GM12878 (cell line): ENCODE results near the gene SPDYE3. TPM values are rescaled to one million over a fixed set of nuclear protein-coding genes. Genes with fewer than 3 reads are reported as not detected.

Source experiments
- CEBPB ChIP-seq, 2 experiments: fragments of 150-350 bp in 1 of 2; IDR thresholded peaks; 2 replicates each; pipeline ENCODE4 v1.6.1; 2012 to 2014; ENCODE audit warnings: low read depth in 2 of 2, low read length in 2 of 2, borderline replicate concordance in 1 of 2, inconsistent platforms in 1 of 2
- CREB1 ChIP-seq: IDR thresholded peaks from 2 replicates; pipeline ENCODE4 v1.6.1; 2012; ENCODE audit warnings: low read depth, mild to moderate bottlenecking, inconsistent platforms
- DPF2 ChIP-seq: fragments of 450-650 bp; IDR thresholded peaks from 2 replicates; pipeline ENCODE4 v1.6.1; 2017; ENCODE audit warnings: mild to moderate bottlenecking
- E4F1 ChIP-seq: fragments of 450-650 bp; IDR thresholded peaks from 2 replicates; pipeline ENCODE4 v1.6.1; 2018; ENCODE audit warnings: borderline replicate concordance, mild to moderate bottlenecking; ENCODE audit not compliant: partially characterized antibody
- GATAD2B ChIP-seq: fragments of 450-650 bp; conservative IDR thresholded peaks from 2 replicates; pipeline ENCODE4 v1.6.1; 2017; ENCODE audit warnings: low read depth, mild to moderate bottlenecking, moderate library complexity
- HDGF ChIP-seq: fragments of 450-650 bp; IDR thresholded peaks from 2 replicates; pipeline ENCODE4 v1.6.1; 2016; ENCODE audit warnings: antibody characterized with exemption
- IRF4 ChIP-seq: IDR thresholded peaks from 2 replicates; pipeline ENCODE4 v1.6.1; 2011; ENCODE audit warnings: low read depth, low read length
- KLF5 ChIP-seq: fragments of 450-650 bp; IDR thresholded peaks from 2 replicates; pipeline ENCODE4 v1.6.1; 2014; ENCODE audit warnings: mild to moderate bottlenecking; ENCODE audit not compliant: partially characterized antibody
- MEF2A ChIP-seq: IDR thresholded peaks from 2 replicates; pipeline ENCODE4 v1.6.1; 2011; ENCODE audit warnings: low read depth, mild to moderate bottlenecking, low read length, moderate library complexity; ENCODE audit not compliant: insufficient read depth
- POLR2AphosphoS2 ChIP-seq: IDR thresholded peaks from 2 replicates; pipeline ENCODE4 v1.6.1; 2011; ENCODE audit warnings: low read depth, mild to moderate bottlenecking, low read length, improper control_type of control experiment, moderate library complexity
- RUNX3 ChIP-seq: IDR thresholded peaks from 2 replicates; pipeline ENCODE4 v1.6.1; 2012; ENCODE audit warnings: low read length, inconsistent platforms
- SUPT20H ChIP-seq: IDR thresholded peaks from 2 replicates; pipeline ENCODE4 v1.6.1; 2011; ENCODE audit warnings: low read depth, mild to moderate bottlenecking, low read length, moderate library complexity, borderline replicate concordance; ENCODE audit not compliant: control insufficient read depth
- TARDBP ChIP-seq: IDR thresholded peaks from 2 replicates; pipeline ENCODE4 v1.6.1; 2016; ENCODE audit warnings: borderline replicate concordance
- polyA plus RNA-seq, 11 experiments: library from polyadenylated mRNA; depleted of rRNA in 4 of 11; unstranded in 6 of 11; stranded (reverse) in 5 of 11; fragments of >200 nt; fragmentation: Nextera tagmentation in 4 of 11; fragmentation: Illumina TruSeq in 1 of 11; extraction: Ambion mirVana in 4 of 11; extraction: Trizol in 1 of 11; gene quantifications; 1 replicate in 1 of 11; 2 replicates in 10 of 11; pipeline versions ENCODE4 v1.2.1 to v1.2.3, GENCODE V29; 2011 to 2016; ENCODE audit warnings: inconsistent platforms in 2 of 11, missing spikeins in 2 of 11, low read depth in 1 of 11
- total RNA-seq, 4 experiments: library from RNA; depleted of rRNA in 3 of 4; stranded (reverse); fragments of >200 nt in 3 of 4; fragmentation: Illumina TruSeq in 1 of 4; extraction: Trizol in 1 of 4; gene quantifications; 2 replicates each; pipeline versions ENCODE4 v1.2.1 to v1.2.3, GENCODE V29; 2013 to 2021
- TF ChIP-seq, protein P1 (sequence below): fragments of 450-650 bp; IDR thresholded peaks from 2 replicates; pipeline ENCODE4 v1.6.1; 2016; ENCODE audit warnings: mild to moderate bottlenecking
- TF ChIP-seq, protein P2 (sequence below): fragments of 450-650 bp; IDR thresholded peaks from 2 replicates; pipeline ENCODE4 v1.6.1; 2017; ENCODE audit warnings: mild to moderate bottlenecking, moderate library complexity

Gene SPDYE3
- total and polyA plus RNA-seq, 10 of the 15 experiments (the other 5 are each of a cell fraction or from before 2014, with no cell fraction given), result 0.03 to 9.4 (median 1.4) TPM; not detected in 4

- TF ChIP-seq SUPT20H, result no peak
- TF ChIP-seq E4F1, result no peak
- no peak for TF ChIP-seq CEBPB (IDR thresholded peaks at IDR 0.05; ENCODE audit: borderline replicate concordance in 1 of 2, low read depth in 2 of 2, low read length in 2 of 2)
- TF ChIP-seq GATAD2B, result peak; percentile 73; the same call in 1 of the 2 replicates
- TF ChIP-seq, protein P1, sequence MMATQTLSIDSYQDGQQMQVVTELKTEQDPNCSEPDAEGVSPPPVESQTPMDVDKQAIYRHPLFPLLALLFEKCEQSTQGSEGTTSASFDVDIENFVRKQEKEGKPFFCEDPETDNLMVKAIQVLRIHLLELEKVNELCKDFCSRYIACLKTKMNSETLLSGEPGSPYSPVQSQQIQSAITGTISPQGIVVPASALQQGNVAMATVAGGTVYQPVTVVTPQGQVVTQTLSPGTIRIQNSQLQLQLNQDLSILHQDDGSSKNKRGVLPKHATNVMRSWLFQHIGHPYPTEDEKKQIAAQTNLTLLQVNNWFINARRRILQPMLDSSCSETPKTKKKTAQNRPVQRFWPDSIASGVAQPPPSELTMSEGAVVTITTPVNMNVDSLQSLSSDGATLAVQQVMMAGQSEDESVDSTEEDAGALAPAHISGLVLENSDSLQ, result peak; percentile 82
- no peak for TF ChIP-seq IRF4
- TF ChIP-seq RUNX3, result peak; percentile 86
- 0 out of 2 replicates have a peak, but pooled peaks have one; percentile 11 for TF ChIP-seq MEF2A
- TF ChIP-seq HDGF, result peak; percentile 95
- TF ChIP-seq, protein P2, sequence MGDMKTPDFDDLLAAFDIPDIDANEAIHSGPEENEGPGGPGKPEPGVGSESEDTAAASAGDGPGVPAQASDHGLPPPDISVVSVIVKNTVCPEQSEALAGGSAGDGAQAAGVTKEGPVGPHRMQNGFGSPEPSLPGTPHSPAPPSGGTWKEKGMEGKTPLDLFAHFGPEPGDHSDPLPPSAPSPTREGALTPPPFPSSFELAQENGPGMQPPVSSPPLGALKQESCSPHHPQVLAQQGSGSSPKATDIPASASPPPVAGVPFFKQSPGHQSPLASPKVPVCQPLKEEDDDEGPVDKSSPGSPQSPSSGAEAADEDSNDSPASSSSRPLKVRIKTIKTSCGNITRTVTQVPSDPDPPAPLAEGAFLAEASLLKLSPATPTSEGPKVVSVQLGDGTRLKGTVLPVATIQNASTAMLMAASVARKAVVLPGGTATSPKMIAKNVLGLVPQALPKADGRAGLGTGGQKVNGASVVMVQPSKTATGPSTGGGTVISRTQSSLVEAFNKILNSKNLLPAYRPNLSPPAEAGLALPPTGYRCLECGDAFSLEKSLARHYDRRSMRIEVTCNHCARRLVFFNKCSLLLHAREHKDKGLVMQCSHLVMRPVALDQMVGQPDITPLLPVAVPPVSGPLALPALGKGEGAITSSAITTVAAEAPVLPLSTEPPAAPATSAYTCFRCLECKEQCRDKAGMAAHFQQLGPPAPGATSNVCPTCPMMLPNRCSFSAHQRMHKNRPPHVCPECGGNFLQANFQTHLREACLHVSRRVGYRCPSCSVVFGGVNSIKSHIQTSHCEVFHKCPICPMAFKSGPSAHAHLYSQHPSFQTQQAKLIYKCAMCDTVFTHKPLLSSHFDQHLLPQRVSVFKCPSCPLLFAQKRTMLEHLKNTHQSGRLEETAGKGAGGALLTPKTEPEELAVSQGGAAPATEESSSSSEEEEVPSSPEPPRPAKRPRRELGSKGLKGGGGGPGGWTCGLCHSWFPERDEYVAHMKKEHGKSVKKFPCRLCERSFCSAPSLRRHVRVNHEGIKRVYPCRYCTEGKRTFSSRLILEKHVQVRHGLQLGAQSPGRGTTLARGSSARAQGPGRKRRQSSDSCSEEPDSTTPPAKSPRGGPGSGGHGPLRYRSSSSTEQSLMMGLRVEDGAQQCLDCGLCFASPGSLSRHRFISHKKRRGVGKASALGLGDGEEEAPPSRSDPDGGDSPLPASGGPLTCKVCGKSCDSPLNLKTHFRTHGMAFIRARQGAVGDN, result peak; percentile 99
- peak; percentile 41 for TF ChIP-seq KLF5
- peak; percentile 82 for TF ChIP-seq CREB1
- TF ChIP-seq TARDBP, result no peak
- TF ChIP-seq POLR2AphosphoS2, result no peak
- TF ChIP-seq DPF2, result peak; percentile 90
Observed at GRCh38 chr7:100369105-100369504, 61.6 kb downstream of the SPDYE3 start (continued).
